K562 (cell line): ENCODE measurements around the gene DIAPH1. TPM values are rescaled to one million over a fixed set of nuclear protein-coding genes. Genes with fewer than 3 reads are reported as not detected.

ENCODE experiments used
- BDP1 ChIP-seq: IDR thresholded peaks from 3 replicates; pipeline ENCODE4 v1.6.1; 2011; ENCODE audit not compliant: insufficient read length, insufficient read depth
- CTBP1 ChIP-seq: fragments of 450-650 bp; IDR thresholded peaks from 2 replicates; pipeline ENCODE4 v1.6.1; 2016; ENCODE audit warnings: borderline replicate concordance
- E2F6 ChIP-seq, 2 experiments: IDR thresholded peaks; 2 replicates each; pipeline ENCODE4 v1.6.1; 2011; ENCODE audit warnings: borderline replicate concordance in 1 of 2, control low read depth in 1 of 2, low read depth in 1 of 2, low read length in 1 of 2, mild to moderate bottlenecking in 1 of 2, mixed read lengths in 1 of 2, moderate library complexity in 1 of 2; ENCODE audit not compliant: insufficient read depth in 1 of 2, insufficient read length in 1 of 2, poor library complexity in 1 of 2, severe bottlenecking in 1 of 2; ENCODE audit errors: extremely low read depth in 1 of 2
- HLTF ChIP-seq: fragments of 450-650 bp; IDR thresholded peaks from 2 replicates; pipeline ENCODE4 v1.6.1; 2016
- IRF1 ChIP-seq: sonication (generic); formaldehyde crosslinking; IDR thresholded peaks from 2 replicates; pipeline ENCODE4 v1.8.0; 2022; ENCODE audit warnings: missing genetic modification reagents, mild to moderate bottlenecking, borderline replicate concordance
- JUN ChIP-seq, 2 experiments: sonication (generic) in 1 of 2; formaldehyde crosslinking in 1 of 2; IDR thresholded peaks; 2 replicates each; pipeline versions ENCODE4 v1.6.1 to v1.8.0; 2012 to 2022; ENCODE audit warnings: borderline replicate concordance in 2 of 2, mild to moderate bottlenecking in 2 of 2, improper control_type of control experiment in 1 of 2, low read depth in 1 of 2, low read length in 1 of 2, missing genetic modification reagents in 1 of 2
- NRF1 ChIP-seq, 2 experiments: fragments of 450-650 bp; IDR thresholded peaks in 1 of 2; conservative IDR thresholded peaks in 1 of 2; 2 replicates each; pipeline ENCODE4 v1.6.1; 2014; ENCODE audit warnings: mild to moderate bottlenecking in 2 of 2
- SOX6 ChIP-seq: fragments of 450-650 bp; IDR thresholded peaks from 2 replicates; pipeline ENCODE4 v1.6.1; 2014; ENCODE audit warnings: mild to moderate bottlenecking
- SP1 ChIP-seq: sonication (generic); formaldehyde crosslinking; IDR thresholded peaks from 2 replicates; pipeline ENCODE4 v1.8.1; 2022; ENCODE audit warnings: mild to moderate bottlenecking, missing genetic modification reagents
- TBP ChIP-seq: optimal IDR thresholded peaks from 2 replicates; pipeline ENCODE3; 2011; ENCODE audit warnings: low read depth, low read length, improper control_type of control experiment
- VEZF1 ChIP-seq: fragments of 200-800 bp; sonication (Bioruptor generic); IDR thresholded peaks from 2 replicates; pipeline ENCODE4 v1.6.1; 2017; ENCODE audit warnings: missing genetic modification characterization, missing compliant biosample characterization
- ZNF274 ChIP-seq: IDR thresholded peaks from 2 replicates; pipeline ENCODE4 v1.6.1; 2011; ENCODE audit warnings: low read depth, mild to moderate bottlenecking, low read length, moderate library complexity, borderline replicate concordance
- polyA plus RNA-seq, 8 experiments: library from polyadenylated mRNA; depleted of rRNA in 4 of 8; stranded (reverse) in 5 of 8; unstranded in 3 of 8; fragments of >200 nt; fragmentation: Nextera tagmentation in 2 of 8; fragmentation: Illumina TruSeq in 1 of 8; extraction: Ambion mirVana in 2 of 8; extraction: Trizol in 1 of 8; gene quantifications; 2 replicates each; pipeline versions ENCODE4 v1.2.1 to v1.2.3, GENCODE V29; 2011 to 2014; ENCODE audit warnings: inconsistent platforms in 1 of 8, missing spikeins in 1 of 8
- total RNA-seq, 7 experiments: library from RNA; depleted of rRNA in 6 of 7; stranded (reverse); fragments of >200 nt in 6 of 7; fragmentation: Illumina TruSeq in 2 of 7; extraction: Trizol in 2 of 7; gene quantifications; 2 replicates each; pipeline versions ENCODE4 v1.2.1 to v1.2.3, GENCODE V29; 2011 to 2021; ENCODE audit warnings: low replicate concordance in 1 of 7
- TF ChIP-seq, protein P1 (sequence below), 2 experiments: fragments of 450-650 bp; conservative IDR thresholded peaks; 2 replicates each; pipeline ENCODE4 v1.6.1; 2017; ENCODE audit warnings: mild to moderate bottlenecking in 2 of 2, moderate library complexity in 2 of 2
- TF ChIP-seq, protein P2 (sequence below): sonication (generic); formaldehyde crosslinking; IDR thresholded peaks from 2 replicates; pipeline ENCODE4 v1.8.0; 2023; ENCODE audit warnings: mild to moderate bottlenecking, missing genetic modification reagents
- TF ChIP-seq, protein P3 (sequence below): fragments of 250-450 bp; sonication (Bioruptor Pico); IDR thresholded peaks from 2 replicates; pipeline ENCODE4 v1.4.0; 2020; ENCODE audit warnings: mild to moderate bottlenecking, moderate library complexity

DIAPH1 gene
- total and polyA plus RNA-seq, 9 of the 15 experiments (the other 6 are each of a cell fraction or from before 2014, with no cell fraction given): 60.8 to 328 (median 97.8) TPM

DNA sequence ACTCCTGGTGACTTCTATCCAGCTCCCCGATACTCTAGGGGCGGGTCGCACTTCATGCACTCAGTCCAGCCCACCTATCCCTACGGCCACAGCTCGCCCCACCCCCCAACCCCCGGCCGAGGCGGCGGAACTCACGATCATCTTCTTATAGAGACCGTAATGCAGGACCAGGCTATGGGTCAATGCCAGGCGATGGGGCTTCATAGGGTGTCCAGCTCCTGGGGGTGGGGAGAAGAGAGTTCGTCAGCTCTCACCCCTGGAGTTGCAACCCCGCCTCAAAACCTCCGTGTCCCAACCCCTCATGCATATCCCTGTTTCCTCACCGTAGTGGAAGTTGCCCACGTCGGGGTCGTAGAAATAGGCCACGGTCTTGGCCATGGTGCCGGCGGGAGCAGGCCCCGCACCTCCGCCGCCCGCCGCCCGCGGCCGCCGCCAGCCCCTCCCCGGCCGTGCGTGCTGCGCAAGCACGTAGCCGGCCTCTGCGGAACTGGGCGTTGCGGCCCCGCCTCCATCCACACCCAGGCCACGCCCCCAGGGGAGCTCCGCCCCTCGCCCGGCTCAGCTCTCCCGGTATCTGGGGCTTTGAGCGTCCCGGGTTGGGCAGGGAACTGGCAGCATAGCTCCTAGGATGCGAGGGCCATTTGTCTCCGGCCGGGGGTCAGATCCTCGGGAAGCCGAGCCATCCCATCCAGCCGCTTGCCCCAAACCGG is 17.8 kb upstream of the DIAPH1 start, which contains the start of the genes HDAC3 and RELL2 (continued):
- TF ChIP-seq, protein P1, sequence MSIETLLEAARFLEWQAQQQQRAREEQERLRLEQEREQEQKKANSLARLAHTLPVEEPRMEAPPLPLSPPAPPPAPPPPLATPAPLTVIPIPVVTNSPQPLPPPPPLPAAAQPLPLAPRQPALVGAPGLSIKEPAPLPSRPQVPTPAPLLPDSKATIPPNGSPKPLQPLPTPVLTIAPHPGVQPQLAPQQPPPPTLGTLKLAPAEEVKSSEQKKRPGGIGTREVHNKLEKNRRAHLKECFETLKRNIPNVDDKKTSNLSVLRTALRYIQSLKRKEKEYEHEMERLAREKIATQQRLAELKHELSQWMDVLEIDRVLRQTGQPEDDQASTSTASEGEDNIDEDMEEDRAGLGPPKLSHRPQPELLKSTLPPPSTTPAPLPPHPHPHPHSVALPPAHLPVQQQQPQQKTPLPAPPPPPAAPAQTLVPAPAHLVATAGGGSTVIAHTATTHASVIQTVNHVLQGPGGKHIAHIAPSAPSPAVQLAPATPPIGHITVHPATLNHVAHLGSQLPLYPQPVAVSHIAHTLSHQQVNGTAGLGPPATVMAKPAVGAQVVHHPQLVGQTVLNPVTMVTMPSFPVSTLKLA (conservative IDR thresholded peaks at IDR 0.05): peak in 1 of 2 experiments; percentile 28; a peak in 2 of 4 replicates
- TF ChIP-seq E2F6 (IDR thresholded peaks at IDR 0.05; ENCODE audit: borderline replicate concordance in 1 of 2, extremely low read depth in 1 of 2, insufficient read depth in 1 of 2, insufficient read length in 1 of 2, low read depth in 1 of 2, low read length in 1 of 2, poor library complexity in 1 of 2, severe bottlenecking in 1 of 2) (peak in 1 of 2 experiments; percentile 32), BDP1 (no peak), ZNF274 (no peak), TBP (peak; percentile 15), HLTF (no peak), VEZF1 (peak; percentile 89), JUN (IDR thresholded peaks at IDR 0.05; ENCODE audit: borderline replicate concordance, low read depth, low read length) (no peak), JUN (CRISPR knock-in tag; IDR thresholded peaks at IDR 0.05; ENCODE audit: borderline replicate concordance) (0 out of 2 replicates have a peak, but pooled peaks have one; percentile 47), CTBP1 (peak; percentile 20; the same call in 1 of the 2 replicates), SP1 (peak; percentile 73), NRF1 (conservative IDR thresholded peaks at IDR 0.05 in 1 of 2, IDR thresholded peaks at IDR 0.05 in 1 of 2) (peak; percentile 89 to 90; a peak in 2 of 4 replicates), IRF1 (no peak), SOX6 (0 out of 2 replicates have a peak, but pooled peaks have one; percentile 17)
- TF ChIP-seq, protein P2, sequence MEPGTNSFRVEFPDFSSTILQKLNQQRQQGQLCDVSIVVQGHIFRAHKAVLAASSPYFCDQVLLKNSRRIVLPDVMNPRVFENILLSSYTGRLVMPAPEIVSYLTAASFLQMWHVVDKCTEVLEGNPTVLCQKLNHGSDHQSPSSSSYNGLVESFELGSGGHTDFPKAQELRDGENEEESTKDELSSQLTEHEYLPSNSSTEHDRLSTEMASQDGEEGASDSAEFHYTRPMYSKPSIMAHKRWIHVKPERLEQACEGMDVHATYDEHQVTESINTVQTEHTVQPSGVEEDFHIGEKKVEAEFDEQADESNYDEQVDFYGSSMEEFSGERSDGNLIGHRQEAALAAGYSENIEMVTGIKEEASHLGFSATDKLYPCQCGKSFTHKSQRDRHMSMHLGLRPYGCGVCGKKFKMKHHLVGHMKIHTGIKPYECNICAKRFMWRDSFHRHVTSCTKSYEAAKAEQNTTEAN (CRISPR knock-in tag): no peak
- TF ChIP-seq, protein P3, sequence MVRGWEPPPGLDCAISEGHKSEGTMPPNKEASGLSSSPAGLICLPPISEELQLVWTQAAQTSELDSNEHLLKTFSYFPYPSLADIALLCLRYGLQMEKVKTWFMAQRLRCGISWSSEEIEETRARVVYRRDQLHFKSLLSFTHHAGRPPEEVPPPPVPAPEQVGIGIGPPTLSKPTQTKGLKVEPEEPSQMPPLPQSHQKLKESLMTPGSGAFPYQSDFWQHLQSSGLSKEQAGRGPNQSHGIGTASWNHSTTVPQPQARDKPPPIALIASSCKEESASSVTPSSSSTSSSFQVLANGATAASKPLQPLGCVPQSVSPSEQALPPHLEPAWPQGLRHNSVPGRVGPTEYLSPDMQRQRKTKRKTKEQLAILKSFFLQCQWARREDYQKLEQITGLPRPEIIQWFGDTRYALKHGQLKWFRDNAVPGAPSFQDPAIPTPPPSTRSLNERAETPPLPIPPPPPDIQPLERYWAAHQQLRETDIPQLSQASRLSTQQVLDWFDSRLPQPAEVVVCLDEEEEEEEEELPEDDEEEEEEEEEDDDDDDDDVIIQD (CRISPR knock-in tag): no peak
